Mesenchymal stem cell (in vitro differentiated cells and primary cell): ENCODE results near the gene SLC25A51.
"Not testable (repeated sequence)": the region's sequence is repeated elsewhere in the genome, so short reads cannot be mapped to it uniquely, and the experiment has no call there.

ENCODE experiments used
- DNase-seq: peaks from one replicate; pipeline ENCODE4 v3.0.0-alpha.2; 2013
- H2AFZ ChIP-seq: one replicate; pipeline ENCODE4 v1.6.1; 2013; ENCODE audit warnings: low read depth, mild to moderate bottlenecking, control low read depth, inconsistent platforms, low read length, moderate library complexity
- H2AK5ac ChIP-seq: 2 replicates; pipeline ENCODE4 v1.6.1; 2013; ENCODE audit warnings: low read length, moderate library complexity, mild to moderate bottlenecking, inconsistent platforms; ENCODE audit not compliant: severe bottlenecking
- H2BK120ac ChIP-seq: one replicate; pipeline ENCODE4 v1.6.1; 2013; ENCODE audit warnings: low read depth, mild to moderate bottlenecking, inconsistent platforms, low read length, moderate library complexity
- H2BK12ac ChIP-seq, 2 experiments: one replicate each; pipeline ENCODE4 v1.6.1; 2013; ENCODE audit warnings: inconsistent platforms in 2 of 2, low read length in 2 of 2, mild to moderate bottlenecking in 2 of 2, moderate library complexity in 2 of 2, control low read depth in 1 of 2
- H2BK15ac ChIP-seq: one replicate; pipeline ENCODE4 v1.6.1; 2013; ENCODE audit warnings: mild to moderate bottlenecking, low read depth, inconsistent platforms; ENCODE audit not compliant: poor library complexity, severe bottlenecking
- H2BK5ac ChIP-seq: 2 replicates; pipeline ENCODE4 v1.6.1; 2013; ENCODE audit warnings: low read depth, mild to moderate bottlenecking, low read length, control low read depth, inconsistent platforms; ENCODE audit not compliant: poor library complexity, severe bottlenecking
- H3K14ac ChIP-seq, 2 experiments: one replicate each; pipeline ENCODE4 v1.6.1; 2013; ENCODE audit warnings: inconsistent platforms in 2 of 2, low read length in 2 of 2, control low read depth in 1 of 2, mild to moderate bottlenecking in 1 of 2, moderate library complexity in 1 of 2
- H3K18ac ChIP-seq, 2 experiments: one replicate each; pipeline ENCODE4 v1.6.1; 2013; ENCODE audit warnings: inconsistent platforms in 2 of 2, low read length in 2 of 2, control low read depth in 1 of 2, low read depth in 1 of 2, mild to moderate bottlenecking in 1 of 2
- H3K23ac ChIP-seq, 2 experiments: one replicate each; pipeline ENCODE4 v1.6.1; 2013; ENCODE audit warnings: inconsistent platforms in 2 of 2, low read length in 2 of 2, mild to moderate bottlenecking in 2 of 2, moderate library complexity in 2 of 2, control low read depth in 1 of 2
- H3K27ac ChIP-seq: 2 replicates; pipeline ENCODE4 v1.5.1; 2013; ENCODE audit warnings: mild to moderate bottlenecking, moderate library complexity, low read length, control low read depth, inconsistent platforms; ENCODE audit not compliant: poor library complexity, severe bottlenecking
- H3K27me3 ChIP-seq, 2 experiments: 2 replicates each; pipeline versions ENCODE4 v1.6.1 to v1.7.0; 2013; ENCODE audit warnings: low read length in 2 of 2, mild to moderate bottlenecking in 2 of 2, moderate library complexity in 2 of 2, control low read depth in 1 of 2, inconsistent platforms in 1 of 2; ENCODE audit not compliant: control insufficient read depth in 1 of 2, insufficient read depth in 1 of 2
- H3K36me3 ChIP-seq, 2 experiments: 2 replicates each; pipeline versions ENCODE4 v1.6.1 to v1.7.0; 2013; ENCODE audit warnings: low read length in 2 of 2, control low read depth in 1 of 2, inconsistent platforms in 1 of 2, low read depth in 1 of 2, mild to moderate bottlenecking in 1 of 2; ENCODE audit not compliant: insufficient read depth in 2 of 2, control insufficient read depth in 1 of 2
- H3K4ac ChIP-seq, 2 experiments: one replicate each; pipeline ENCODE4 v1.6.1; 2013; ENCODE audit warnings: inconsistent platforms in 2 of 2, low read length in 2 of 2, mild to moderate bottlenecking in 2 of 2, moderate library complexity in 2 of 2, control low read depth in 1 of 2, low read depth in 1 of 2
- H3K4me1 ChIP-seq: 2 replicates; pipeline ENCODE4 v1.6.1; 2013; ENCODE audit warnings: low read depth, low read length, control low read depth; ENCODE audit not compliant: control insufficient read depth, insufficient read depth
- H3K4me2 ChIP-seq: 2 replicates; pipeline ENCODE4 v1.6.1; 2013; ENCODE audit warnings: low read length, mild to moderate bottlenecking, inconsistent platforms; ENCODE audit not compliant: poor library complexity, severe bottlenecking
- H3K4me3 ChIP-seq, 2 experiments: 2 replicates each; pipeline versions ENCODE4 v1.5.1 to v1.7.0; 2013; ENCODE audit warnings: low read length in 2 of 2, mild to moderate bottlenecking in 2 of 2, control low read depth in 1 of 2, low read depth in 1 of 2; ENCODE audit not compliant: insufficient read depth in 1 of 2
- H3K79me1 ChIP-seq: replicated peaks from 2 replicates; pipeline ENCODE4 v1.6.1; 2013; ENCODE audit warnings: mild to moderate bottlenecking, control low read depth, low read length, inconsistent platforms; ENCODE audit not compliant: poor library complexity, severe bottlenecking
- H3K9ac ChIP-seq: 2 replicates; pipeline ENCODE4 v1.7.0; 2013; ENCODE audit warnings: mild to moderate bottlenecking, low read length, moderate library complexity
- H3K9me3 ChIP-seq: 2 replicates; pipeline ENCODE4 v1.7.0; 2013; ENCODE audit warnings: mild to moderate bottlenecking, low read length; ENCODE audit not compliant: control insufficient read depth
- H4K8ac ChIP-seq: one replicate; pipeline ENCODE4 v1.6.1; 2013; ENCODE audit warnings: inconsistent platforms, mild to moderate bottlenecking, low read length, moderate library complexity
- H4K91ac ChIP-seq: one replicate; pipeline ENCODE4 v1.6.1; 2013; ENCODE audit warnings: mild to moderate bottlenecking, low read length, inconsistent platforms
- WGBS: methylation state at CpG from one replicate; pipeline ENCODE4 v1.1.7; 2013; ENCODE audit warnings: mixed read lengths; 5-methylcytosine and 5-hydroxymethylcytosine counted together

The SLC25A51 gene

DNA sequence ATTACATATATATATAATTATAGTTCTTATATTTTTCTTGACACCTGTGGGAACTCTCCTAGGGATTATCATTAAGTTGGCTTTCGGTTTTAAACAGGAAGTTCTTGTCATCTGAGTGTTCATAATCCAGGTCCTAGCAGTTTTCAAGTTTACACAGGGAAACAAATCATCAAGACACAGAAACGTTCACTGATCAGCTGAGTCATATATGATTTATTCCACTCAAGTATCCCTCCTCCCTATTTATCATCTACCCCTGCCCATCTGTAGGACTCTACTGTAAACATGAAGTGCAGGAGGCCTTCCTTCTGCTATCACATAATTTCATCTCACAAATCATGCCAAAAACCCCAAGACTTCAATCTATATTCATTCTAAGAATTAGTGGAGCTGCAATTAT is 6.3 kb downstream of the SLC25A51 start:
- Histone ChIP-seq H3K79me1 (peaks cover 22% of the 10 kb centered on the region), H2AFZ (no peak overlapping the region), H3K9ac (no peak overlapping the region), H2AK5ac (no peak overlapping the region), H3K23ac (no peak overlapping the region), H2BK12ac (no peak overlapping the region), H3K4me1 (peaks cover 2% of the 10 kb centered on the region), H2BK5ac (no peak overlapping the region), H3K4ac (no peak overlapping the region), H2BK120ac (no peak overlapping the region), H3K36me3 (peaks cover 28 to 59% of the 10 kb centered on the region in 2 experiments), H4K91ac (no peak overlapping the region), H3K18ac (no peak overlapping the region), H3K14ac (no peak overlapping the region), H4K8ac (no peak overlapping the region), H2BK15ac (no peak overlapping the region), H3K4me2 (no peak overlapping the region), H3K4me3 (no peak overlapping the region), H3K9me3 (no peaks in the 10 kb centered on the region), H3K27me3 (no peaks in the 10 kb centered on the region), H3K27ac (no peak overlapping the region)
- WGBS: 12% methylated on average over 2 of the region's 2 CpGs
- DNase-seq: peak; percentile 47

DNA sequence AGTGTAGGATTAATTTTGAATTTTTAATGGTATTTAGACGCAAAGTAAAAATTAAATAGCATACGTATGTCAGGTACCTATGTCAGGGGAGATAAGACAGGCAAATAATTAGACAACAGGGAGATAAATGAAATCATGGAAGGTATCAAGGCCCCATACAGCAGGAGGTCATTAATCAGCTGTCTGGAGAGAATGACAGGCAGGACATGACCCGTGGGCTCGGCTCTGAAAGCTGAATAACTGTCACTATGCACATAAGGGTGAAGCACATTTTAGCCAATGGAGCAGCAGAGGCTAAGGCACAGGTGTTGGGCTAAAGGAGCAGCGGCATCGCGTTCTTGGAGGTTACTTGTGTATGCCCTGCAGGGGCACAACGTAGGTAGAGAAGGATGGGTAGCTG is 11.9 kb downstream of the SLC25A51 start:
- Histone ChIP-seq H3K4me2 (no peak overlapping the region), H2BK120ac (no peak overlapping the region), H3K27ac (no peak overlapping the region), H3K4ac (no peak overlapping the region), H2AFZ (no peak overlapping the region), H2BK15ac (no peak overlapping the region), H3K23ac (no peak overlapping the region), H3K4me3 (no peak overlapping the region), H3K36me3 (peaks cover 28 to 77% of the 10 kb centered on the region in 2 experiments), H4K91ac (no peak overlapping the region), H3K27me3 (no peaks in the 10 kb centered on the region), H3K4me1 (no peaks in the 10 kb centered on the region), H3K14ac (no peak overlapping the region), H3K9me3 (no peaks in the 10 kb centered on the region), H4K8ac (peak overlapping the region; percentile 37), H2BK12ac (no peak overlapping the region), H3K79me1 (peaks cover 27% of the 10 kb centered on the region), H2BK5ac (no peak overlapping the region), H3K18ac (no peak overlapping the region), H2AK5ac (no peak overlapping the region), H3K9ac (no peak overlapping the region)
- WGBS: 86% methylated on average over 7 of the region's 8 CpGs
- DNase-seq: no peak

DNA sequence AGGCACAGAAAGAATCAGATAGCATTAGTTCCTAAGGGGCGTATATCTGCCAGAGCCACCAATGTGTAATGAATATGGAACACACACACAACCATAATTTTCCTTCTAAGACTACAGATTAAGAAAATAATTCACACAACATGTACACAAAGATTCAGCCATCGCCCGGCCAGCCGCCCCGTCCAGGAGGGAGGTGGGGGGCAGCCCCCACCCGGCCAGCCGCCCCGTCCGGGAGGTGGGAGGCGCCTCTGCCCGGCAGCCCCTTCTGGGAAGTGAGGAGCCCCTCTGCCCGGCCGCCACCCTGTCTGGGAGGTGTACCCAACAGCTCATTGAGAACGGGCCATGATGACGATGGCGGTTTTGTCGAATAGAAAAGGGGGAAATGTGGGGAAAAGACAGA is 12.9 kb downstream of the SLC25A51 start:
- peaks cover 30% of the 10 kb centered on the region for H3K79me1 ChIP-seq
- not testable (repeated sequence) for H4K8ac ChIP-seq, H2AK5ac ChIP-seq, H2BK5ac ChIP-seq, H2BK12ac ChIP-seq, H3K27ac ChIP-seq, H2AFZ ChIP-seq, H3K18ac ChIP-seq, H3K4ac ChIP-seq, H3K4me2 ChIP-seq, DNase-seq, H3K23ac ChIP-seq, H3K9ac ChIP-seq, H2BK15ac ChIP-seq, H4K91ac ChIP-seq, H3K9me3 ChIP-seq, H3K4me1 ChIP-seq, H3K4me3 ChIP-seq, H3K14ac ChIP-seq, H2BK120ac ChIP-seq, H3K27me3 ChIP-seq
- H3K36me3 ChIP-seq: peaks cover 26 to 74% of the 10 kb centered on the region in 2 experiments
- 99% methylated on average over 11 of the region's 17 CpGs for WGBS

DNA sequence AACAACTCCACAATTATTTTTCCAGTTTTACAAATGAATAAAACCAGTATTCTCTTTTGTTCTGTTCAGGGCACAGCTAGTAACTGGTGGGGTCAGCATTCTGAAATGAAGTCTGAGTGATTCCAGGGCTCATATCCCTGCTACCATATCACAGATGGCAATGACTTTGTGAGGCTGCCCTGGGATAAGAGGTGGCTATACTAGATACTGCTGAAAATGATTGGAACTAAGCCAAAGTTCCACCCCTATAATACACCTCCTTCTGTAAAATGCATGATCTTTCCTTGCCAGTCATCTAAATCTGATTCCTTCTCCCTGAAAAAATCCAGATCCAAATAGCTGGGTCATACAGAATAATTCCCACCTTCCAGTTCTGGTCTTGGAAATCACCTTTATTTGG is 14.4 kb downstream of the SLC25A51 start:
- Histone ChIP-seq H3K27me3 (no peaks in the 10 kb centered on the region), H3K9ac (no peak overlapping the region), H4K8ac (no peak overlapping the region), H2BK5ac (no peak overlapping the region), H2AFZ (no peak overlapping the region), H3K23ac (no peak overlapping the region), H3K27ac (no peak overlapping the region), H4K91ac (no peak overlapping the region), H3K4me1 (no peaks in the 10 kb centered on the region), H3K4me3 (no peak overlapping the region), H3K9me3 (no peaks in the 10 kb centered on the region), H3K14ac (no peak overlapping the region), H2AK5ac (no peak overlapping the region), H2BK15ac (no peak overlapping the region), H3K18ac (no peak overlapping the region), H2BK12ac (no peak overlapping the region), H3K4me2 (no peak overlapping the region), H3K4ac (no peak overlapping the region), H3K36me3 (peaks cover 26 to 72% of the 10 kb centered on the region in 2 experiments), H2BK120ac (no peak overlapping the region), H3K79me1 (peaks cover 31% of the 10 kb centered on the region)
- no peak for DNase-seq
